ENCODE measurements around the gene OMP.

DNA sequence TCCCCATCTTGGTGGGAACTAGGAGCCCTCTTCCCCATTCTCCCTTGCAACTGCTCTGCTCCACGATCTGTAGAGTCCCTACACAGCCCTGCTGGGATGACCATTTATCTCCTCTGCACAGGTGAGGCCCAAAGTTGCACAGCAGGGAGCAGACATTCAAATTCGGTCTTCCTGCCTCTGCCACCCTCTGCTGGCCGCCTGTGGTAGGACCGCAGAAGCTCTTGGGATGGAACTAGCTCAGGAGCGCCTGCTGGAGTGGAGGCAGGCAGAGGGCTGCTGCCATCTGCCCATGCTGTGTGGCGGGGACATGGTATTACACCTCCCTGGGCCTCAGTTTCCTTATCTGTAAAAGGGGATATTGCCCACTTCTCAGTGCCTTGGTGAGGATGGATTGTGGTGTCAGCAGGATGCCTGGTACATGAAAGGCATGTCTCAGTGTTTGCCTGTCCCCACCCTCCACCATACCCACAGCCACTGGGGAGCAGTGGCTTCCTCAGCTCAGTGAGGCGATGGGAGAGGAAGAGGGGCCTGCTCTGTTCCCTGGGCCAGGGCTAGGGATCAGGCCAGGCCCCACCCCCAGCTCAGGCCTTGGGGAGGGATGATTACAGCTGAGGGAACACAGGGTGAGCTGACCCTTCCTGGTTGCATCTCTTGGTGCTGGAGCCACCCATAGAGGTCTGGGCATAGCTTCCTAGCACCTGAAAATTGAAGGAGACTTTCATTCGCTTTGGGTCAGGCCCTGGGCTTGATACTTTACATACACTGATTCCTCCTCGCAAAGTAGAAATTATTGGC is 11.3 kb upstream of the OMP start:
- 0 out of 2 replicates have a peak, but pooled peaks have one; percentile 48 for TF ChIP-seq YY1 (IDR thresholded peaks at IDR 0.05; ENCODE audit: low read depth)
- no peak for TF ChIP-seq TEAD4 (IDR thresholded peaks at IDR 0.05)
- peak; percentile 98 for TF ChIP-seq RAD21 (IDR thresholded peaks at IDR 0.05; ENCODE audit: low read depth)
- TF ChIP-seq CEBPB (IDR thresholded peaks at IDR 0.05), result no peak
- TF ChIP-seq, protein P1, sequence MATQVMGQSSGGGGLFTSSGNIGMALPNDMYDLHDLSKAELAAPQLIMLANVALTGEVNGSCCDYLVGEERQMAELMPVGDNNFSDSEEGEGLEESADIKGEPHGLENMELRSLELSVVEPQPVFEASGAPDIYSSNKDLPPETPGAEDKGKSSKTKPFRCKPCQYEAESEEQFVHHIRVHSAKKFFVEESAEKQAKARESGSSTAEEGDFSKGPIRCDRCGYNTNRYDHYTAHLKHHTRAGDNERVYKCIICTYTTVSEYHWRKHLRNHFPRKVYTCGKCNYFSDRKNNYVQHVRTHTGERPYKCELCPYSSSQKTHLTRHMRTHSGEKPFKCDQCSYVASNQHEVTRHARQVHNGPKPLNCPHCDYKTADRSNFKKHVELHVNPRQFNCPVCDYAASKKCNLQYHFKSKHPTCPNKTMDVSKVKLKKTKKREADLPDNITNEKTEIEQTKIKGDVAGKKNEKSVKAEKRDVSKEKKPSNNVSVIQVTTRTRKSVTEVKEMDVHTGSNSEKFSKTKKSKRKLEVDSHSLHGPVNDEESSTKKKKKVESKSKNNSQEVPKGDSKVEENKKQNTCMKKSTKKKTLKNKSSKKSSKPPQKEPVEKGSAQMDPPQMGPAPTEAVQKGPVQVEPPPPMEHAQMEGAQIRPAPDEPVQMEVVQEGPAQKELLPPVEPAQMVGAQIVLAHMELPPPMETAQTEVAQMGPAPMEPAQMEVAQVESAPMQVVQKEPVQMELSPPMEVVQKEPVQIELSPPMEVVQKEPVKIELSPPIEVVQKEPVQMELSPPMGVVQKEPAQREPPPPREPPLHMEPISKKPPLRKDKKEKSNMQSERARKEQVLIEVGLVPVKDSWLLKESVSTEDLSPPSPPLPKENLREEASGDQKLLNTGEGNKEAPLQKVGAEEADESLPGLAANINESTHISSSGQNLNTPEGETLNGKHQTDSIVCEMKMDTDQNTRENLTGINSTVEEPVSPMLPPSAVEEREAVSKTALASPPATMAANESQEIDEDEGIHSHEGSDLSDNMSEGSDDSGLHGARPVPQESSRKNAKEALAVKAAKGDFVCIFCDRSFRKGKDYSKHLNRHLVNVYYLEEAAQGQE (IDR thresholded peaks at IDR 0.05; ENCODE audit: low read depth), result no peak
- no peak for TF ChIP-seq EP300 (IDR thresholded peaks at IDR 0.05; ENCODE audit: borderline replicate concordance)
- TF ChIP-seq, protein P2, sequence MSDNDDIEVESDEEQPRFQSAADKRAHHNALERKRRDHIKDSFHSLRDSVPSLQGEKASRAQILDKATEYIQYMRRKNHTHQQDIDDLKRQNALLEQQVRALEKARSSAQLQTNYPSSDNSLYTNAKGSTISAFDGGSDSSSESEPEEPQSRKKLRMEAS (IDR thresholded peaks at IDR 0.05), result no peak
- TF ChIP-seq TAF1 (IDR thresholded peaks at IDR 0.05; ENCODE audit: low read depth), result no peak
- TF ChIP-seq, protein P3, sequence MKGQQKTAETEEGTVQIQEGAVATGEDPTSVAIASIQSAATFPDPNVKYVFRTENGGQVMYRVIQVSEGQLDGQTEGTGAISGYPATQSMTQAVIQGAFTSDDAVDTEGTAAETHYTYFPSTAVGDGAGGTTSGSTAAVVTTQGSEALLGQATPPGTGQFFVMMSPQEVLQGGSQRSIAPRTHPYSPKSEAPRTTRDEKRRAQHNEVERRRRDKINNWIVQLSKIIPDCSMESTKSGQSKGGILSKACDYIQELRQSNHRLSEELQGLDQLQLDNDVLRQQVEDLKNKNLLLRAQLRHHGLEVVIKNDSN (IDR thresholded peaks at IDR 0.05), result no peak
- no peak for TF ChIP-seq FOXM1 (IDR thresholded peaks at IDR 0.05; ENCODE audit: borderline replicate concordance, low read depth)
- TF ChIP-seq CREB1 (IDR thresholded peaks at IDR 0.05; ENCODE audit: low read depth), result no peak
- no peak for TF ChIP-seq NFIC (IDR thresholded peaks at IDR 0.05)

Measured in Ishikawa (cell line).